Activated CD4-positive, alpha-beta T cell treated with anti-CD3 and anti-CD28 coated beads, Interleukin-2, amount 10 ng/mL, durations not matched to agents 7 days and 5 days (primary cell): ENCODE data around the gene ENDOD1. TPM values are rescaled to one million over a fixed set of nuclear protein-coding genes. Genes with fewer than 3 reads are reported as not detected.

Source experiments
- CTCF ChIA-PET: fragments of 350-600 bp; sonication (Branson Sonifier 250); formaldehyde crosslinking; loops from one replicate; lab custom pipeline; 2021; ENCODE audit warnings: antibody characterized with exemption; lab: Charles Lee
- POLR2A ChIA-PET: fragments of 350-600 bp; sonication (Branson Sonifier 250); formaldehyde crosslinking; loops from one replicate; lab custom pipeline; 2021; ENCODE audit warnings: antibody characterized with exemption; lab: Charles Lee
- DNase-seq: peaks from one replicate; pipeline ENCODE4 v3.0.0-alpha.2; 2020
- H3K27ac Mint-ChIP-seq: one replicate; pipeline ENCODE4 v1.8.0; 2021; ENCODE audit warnings: mild to moderate bottlenecking, moderate library complexity, mixed read lengths
- H3K27me3 Mint-ChIP-seq: one replicate; pipeline ENCODE4 v1.8.0; 2021; ENCODE audit warnings: mixed read lengths
- H3K36me3 Mint-ChIP-seq: one replicate; pipeline ENCODE4 v1.8.0; 2021; ENCODE audit warnings: low read depth, mixed read lengths
- H3K4me1 Mint-ChIP-seq: one replicate; pipeline ENCODE4 v1.8.0; 2021; ENCODE audit warnings: mixed read lengths
- H3K4me3 Mint-ChIP-seq: one replicate; pipeline ENCODE4 v1.8.0; 2021; ENCODE audit warnings: mild to moderate bottlenecking, moderate library complexity, mixed read lengths
- H3K9me3 Mint-ChIP-seq: one replicate; pipeline ENCODE4 v1.8.0; 2021; ENCODE audit warnings: mixed read lengths
- total RNA-seq, 2 experiments: library from RNA; stranded (reverse); gene quantifications; one replicate each; pipeline ENCODE4 v1.2.3, GENCODE V29; 2021

The ENDOD1 gene
- total RNA-seq, 2 experiments from 2014 or later, result 15.8 to 16.8 TPM

DNA sequence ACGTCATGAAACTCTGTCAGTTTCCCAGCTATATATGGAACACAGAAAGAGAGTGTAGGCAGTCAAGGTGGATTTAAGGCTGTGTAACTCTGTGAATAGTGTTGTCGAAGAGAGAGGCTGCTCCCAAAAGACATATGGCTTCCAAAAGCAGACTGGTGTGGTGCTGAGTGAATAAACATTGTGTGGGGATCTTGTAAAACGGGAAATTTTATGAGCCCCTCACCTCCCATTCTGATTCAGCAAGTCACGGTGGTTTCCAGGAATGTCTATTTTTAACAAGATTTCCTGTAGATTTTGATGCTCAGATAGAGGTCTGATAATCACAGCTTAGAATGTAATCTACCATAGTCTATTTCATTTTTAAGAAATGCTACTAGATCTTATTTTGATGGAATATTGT, 73.5 kb downstream of the ENDOD1 start:
- peaks cover 25% of the 10 kb centered on the region for H3K36me3 Mint-ChIP-seq
- CTCF ChIA-PET, result interaction anchor here (0.5 to 1.6 kb wide), 2 partner anchors 10 to 32 kb away, joined by 3 to 4 read pairs; no protein-coding TSS in a partner anchor
- H3K27ac Mint-ChIP-seq, result no peak overlapping the region

DNA sequence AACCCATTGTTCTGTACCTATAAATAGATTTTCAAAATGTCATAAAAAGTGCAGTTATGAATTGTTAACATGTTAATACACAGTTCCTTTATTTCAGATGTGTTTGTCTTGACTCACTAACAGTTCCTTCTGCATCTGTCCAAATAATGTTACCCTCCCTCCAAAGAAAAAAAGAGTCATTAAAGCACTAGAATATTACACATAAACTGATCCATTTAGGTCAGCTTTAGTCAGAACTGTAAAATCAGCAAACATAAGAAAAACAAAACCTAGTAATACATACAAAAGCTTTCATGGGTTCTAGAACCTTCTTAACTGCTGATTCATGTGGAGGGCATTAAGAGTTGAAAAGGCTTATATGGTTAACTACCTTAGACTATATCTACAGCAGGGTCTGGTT, 76.0 kb downstream of the ENDOD1 start:
- Mint-ChIP-seq H3K27ac (no peak overlapping the region), H3K9me3 (peaks cover 2% of the 10 kb centered on the region), H3K4me1 (peaks cover 19% of the 10 kb centered on the region), H3K4me3 (no peak overlapping the region), H3K36me3 (peaks cover 24% of the 10 kb centered on the region), H3K27me3 (no peaks in the 10 kb centered on the region)
- ChIA-PET CTCF (interaction anchor here (0.6 to 1.3 kb wide), 2 partner anchors 11 to 631 kb away, joined by 3 read pairs; no protein-coding TSS in a partner anchor), POLR2A (interaction anchor here (1.0 kb wide), 1 partner anchor 590 kb away, joined by 4 read pairs; no protein-coding TSS in a partner anchor)
- DNase-seq, result no peak

More for the DNA sequence above, 73.5 kb downstream of the ENDOD1 start:
- DNase-seq, result no peak
- Mint-ChIP-seq H3K9me3 (peaks cover 2% of the 10 kb centered on the region), H3K4me1 (peaks cover 25% of the 10 kb centered on the region), H3K4me3 (no peak overlapping the region), H3K27me3 (no peaks in the 10 kb centered on the region)
- POLR2A ChIA-PET, result no interaction called here

GRCh38 chr11:95166781-95167180, 77.1 kb downstream of the ENDOD1 start:
- no peak overlapping the region for H3K4me3 Mint-ChIP-seq
- POLR2A ChIA-PET, result no interaction called here

GRCh38 chr11:95170294-95170693, 80.6 kb downstream of the ENDOD1 start:
- no peaks in the 10 kb centered on the region for H3K4me1 Mint-ChIP-seq
- no peaks in the 10 kb centered on the region for H3K9me3 Mint-ChIP-seq
- H3K27ac Mint-ChIP-seq, result no peak overlapping the region
- no peak overlapping the region for H3K4me3 Mint-ChIP-seq
- no peak for DNase-seq
- no peaks in the 10 kb centered on the region for H3K27me3 Mint-ChIP-seq
- CTCF ChIA-PET, result interaction anchor here (1.4 kb wide), 1 partner anchor 535 kb away, joined by 4 read pairs; no protein-coding TSS in a partner anchor
- peaks cover 18% of the 10 kb centered on the region for H3K36me3 Mint-ChIP-seq
- POLR2A ChIA-PET, result no interaction called here

More at GRCh38 chr11:95166781-95167180, 77.1 kb downstream of the ENDOD1 start:
- no peak for DNase-seq
- Mint-ChIP-seq H3K9me3 (no peaks in the 10 kb centered on the region), H3K27me3 (no peaks in the 10 kb centered on the region), H3K36me3 (peaks cover 20% of the 10 kb centered on the region), H3K4me1 (peaks cover 19% of the 10 kb centered on the region), H3K27ac (no peak overlapping the region)
- CTCF ChIA-PET, result interaction anchor here (0.6 to 1.3 kb wide), 4 partner anchors 12 to 597 kb away, joined by 3 to 4 read pairs (median 3); no protein-coding TSS in a partner anchor

GRCh38 chr11:95175818-95176380, 86.3 kb downstream of the ENDOD1 start:
- no peaks in the 10 kb centered on the region for H3K4me1 Mint-ChIP-seq

More at GRCh38 chr11:95175818-95176380, 86.3 kb downstream of the ENDOD1 start:
- Mint-ChIP-seq H3K27ac (no peak overlapping the region), H3K27me3 (no peaks in the 10 kb centered on the region), H3K36me3 (peaks cover 42% of the 10 kb centered on the region), H3K9me3 (no peaks in the 10 kb centered on the region), H3K4me3 (no peak overlapping the region)
- CTCF ChIA-PET, result interaction anchor here (0.6 to 1.3 kb wide), 3 partner anchors 18 to 118 kb away, joined by 3 to 6 read pairs (median 3); no protein-coding TSS in a partner anchor
- DNase-seq, result no peak
- POLR2A ChIA-PET, result no interaction called here

Other genes with a start within 250 kb of the ENDOD1 start
- 10 to 100 TPM; 73.1 to 77.2 TPM for gene CWC15, start 116.3 kb upstream of the ENDOD1 start, total RNA-seq
- 1 to 10 TPM in 1 of 2 experiments, under 1 TPM in 1; 0.84 to 1.0 TPM for gene KDM4D, start 116.1 kb upstream of the ENDOD1 start, total RNA-seq
- gene KDM4E, start 64.6 kb upstream of the ENDOD1 start, total RNA-seq, result not detected
- not detected for gene KDM4F, start 40.4 kb upstream of the ENDOD1 start, total RNA-seq
- 10 to 100 TPM; 31.5 to 37.2 TPM for gene SRSF8, start 22.9 kb upstream of the ENDOD1 start, total RNA-seq
- 10 to 100 TPM; 47.6 to 50.6 TPM for gene SESN3, start 141.4 kb downstream of the ENDOD1 start, total RNA-seq